ENCODE measurements around the gene AKT1. TPM values are rescaled to one million over a fixed set of nuclear protein-coding genes. Genes with fewer than 3 reads are reported as not detected.

Gene AKT1
- total and polyA plus RNA-seq, 2 of the 13 experiments (the other 11 are each of a cell fraction or from before 2014, with no cell fraction given), result 96.2 to 116 TPM

DNA sequence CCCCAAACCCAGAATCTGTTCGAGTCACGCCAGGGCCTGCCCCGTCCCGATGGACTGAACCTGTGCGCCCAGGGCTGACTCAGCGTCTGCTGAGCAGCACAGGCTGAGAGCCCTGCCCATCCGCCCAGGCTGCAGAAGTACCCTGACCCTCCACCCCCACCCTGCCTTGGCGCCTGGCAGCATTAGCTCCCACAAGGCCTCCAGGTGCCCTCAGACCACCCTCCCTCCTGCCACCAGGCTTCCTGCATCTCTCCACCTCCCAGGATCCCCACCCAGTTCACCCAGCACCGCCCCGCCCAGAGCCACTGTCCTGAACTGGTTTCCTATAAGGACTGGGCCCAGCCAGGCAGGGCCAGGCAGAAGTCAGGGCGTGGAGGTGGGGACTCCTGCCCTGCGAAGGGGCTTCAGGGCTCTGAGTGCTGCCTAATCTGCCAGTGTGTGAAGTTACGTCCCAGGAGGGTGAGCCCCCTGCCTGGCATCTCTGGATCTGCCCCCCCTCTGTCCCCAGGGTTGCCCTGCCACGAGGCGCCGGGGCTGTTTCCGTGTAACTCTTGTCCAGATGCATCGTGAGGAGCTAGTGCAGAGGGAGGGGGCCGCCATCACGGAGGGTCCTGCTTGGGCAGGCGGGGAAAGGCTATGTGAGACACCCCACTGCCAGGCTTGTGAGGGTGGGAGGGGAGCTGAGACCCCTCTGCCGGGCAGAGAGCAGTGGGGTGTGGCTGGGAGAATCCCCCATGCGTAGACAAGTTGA is 62.4 kb downstream of the AKT1 start:
- no TSS peak for BruUV-seq (replicated peaks)
- no peak overlapping the region for H2AFZ ChIP-seq (ENCODE audit: low read length)
- no peak for ATAC-seq
- intact Hi-C loops (cut with micrococcal nuclease; ENCODE audit: unreplicated experiment) (no loop called here), in situ Hi-C loops (cut with HindIII; ENCODE audit: extremely low pct_ligation_motif_present, low pct_unique_long_range_greater_than_20kb) (no loop called here)
- H3K79me2 ChIP-seq (ENCODE audit: insufficient read depth, low read length), result no peaks in the 10 kb centered on the region
- ChIA-PET CTCF (ENCODE audit: low intra/inter-chr PET ratio, low total read pairs) (no interaction called here), POLR2A (interaction anchor here (1.7 to 7.7 kb wide), 2 partner anchors 8 to 18 kb away, joined by 3 to 68 read pairs; partner anchors contain the start of gene SIVA1)
- no peaks in the 10 kb centered on the region for H4K20me1 ChIP-seq (ENCODE audit: insufficient read depth, low read length)
- H3K4me3 ChIP-seq (replicated peaks in 1 of 3; ENCODE audit: insufficient read depth in 1 of 3, low read depth in 2 of 3, low read length in 3 of 3), result no peak overlapping the region
- peaks cover 76% of the 10 kb centered on the region for H3K4me1 ChIP-seq (ENCODE audit: insufficient read depth, low read length)
- no peaks in the 10 kb centered on the region; a peak in 1 of 5 replicates for H3K36me3 ChIP-seq (replicated peaks in 1 of 2; ENCODE audit: control insufficient read depth in 1 of 2, insufficient read depth in 2 of 2, low read length in 2 of 2)
- DNase-seq (ENCODE audit: low spot score), result no peak
- no peaks in the 10 kb centered on the region for H3K27me3 ChIP-seq (ENCODE audit: control insufficient read depth in 1 of 2, insufficient read depth in 2 of 2, low read length in 2 of 2)
- FAIRE-seq, result no peak
- H3K4me2 ChIP-seq (ENCODE audit: low read depth, low read length), result no peak overlapping the region
- H3K27ac ChIP-seq (ENCODE audit: extremely low read length, insufficient read depth, low read length), result no peak overlapping the region
- no peaks in the 10 kb centered on the region for H3K9me3 ChIP-seq (ENCODE audit: low read length)
- H3K9ac ChIP-seq (ENCODE audit: insufficient read depth, low read depth, low read length), result no peak overlapping the region
- WGBS (ENCODE audit: low lambda C conversion rate), result 77% methylated on average over 13 of the region's 23 CpGs
- TF ChIP-seq ZBTB38 (CRISPR knock-in tag; IDR thresholded peaks at IDR 0.05) (peak; percentile 68; the same call in 1 of the 2 replicates), CHD4 (IDR thresholded peaks at IDR 0.05; ENCODE audit: borderline replicate concordance, low read length) (no peak), FOXJ3 (CRISPR knock-in tag; IDR thresholded peaks at IDR 0.05; ENCODE audit: borderline replicate concordance) (no peak), CBX2 (IDR thresholded peaks at IDR 0.05; ENCODE audit: low read depth, low read length) (no peak), CBX2 (CRISPR knock-in tag; IDR thresholded peaks at IDR 0.05; ENCODE audit: low read depth) (no peak), TCF12 (IDR thresholded peaks at IDR 0.05) (no peak), TCF12 (CRISPR knock-in tag; IDR thresholded peaks at IDR 0.05) (no peak), ZNF720 (CRISPR knock-in tag; IDR thresholded peaks at IDR 0.05) (no peak), MAFF (IDR thresholded peaks at IDR 0.05; ENCODE audit: low read depth, low read length) (no peak), SIN3A (IDR thresholded peaks at IDR 0.05; ENCODE audit: borderline replicate concordance, low read depth, low read length) (no peak), ZNF660 (CRISPR knock-in tag; IDR thresholded peaks at IDR 0.05; ENCODE audit: borderline replicate concordance, low read depth) (no peak), MAFK (conservative IDR thresholded peaks at IDR 0.05 in 1 of 2, IDR thresholded peaks at IDR 0.05 in 1 of 2; ENCODE audit: low read length in 2 of 2) (peak in 1 of 2 experiments; percentile 25; a peak in 1 of 4 replicates), ZBTB7A (CRISPR knock-in tag; IDR thresholded peaks at IDR 0.05) (no peak), KAT2B (IDR thresholded peaks at IDR 0.05; ENCODE audit: borderline replicate concordance, low read depth, low read length) (no peak), ZNF616 (CRISPR knock-in tag; IDR thresholded peaks at IDR 0.05; ENCODE audit: low read depth) (no peak), GPN1 (CRISPR knock-in tag; IDR thresholded peaks at IDR 0.05; ENCODE audit: borderline replicate concordance) (no peak), NFYB (CRISPR knock-in tag; IDR thresholded peaks at IDR 0.05) (no peak)
- TF ChIP-seq, protein P1, sequence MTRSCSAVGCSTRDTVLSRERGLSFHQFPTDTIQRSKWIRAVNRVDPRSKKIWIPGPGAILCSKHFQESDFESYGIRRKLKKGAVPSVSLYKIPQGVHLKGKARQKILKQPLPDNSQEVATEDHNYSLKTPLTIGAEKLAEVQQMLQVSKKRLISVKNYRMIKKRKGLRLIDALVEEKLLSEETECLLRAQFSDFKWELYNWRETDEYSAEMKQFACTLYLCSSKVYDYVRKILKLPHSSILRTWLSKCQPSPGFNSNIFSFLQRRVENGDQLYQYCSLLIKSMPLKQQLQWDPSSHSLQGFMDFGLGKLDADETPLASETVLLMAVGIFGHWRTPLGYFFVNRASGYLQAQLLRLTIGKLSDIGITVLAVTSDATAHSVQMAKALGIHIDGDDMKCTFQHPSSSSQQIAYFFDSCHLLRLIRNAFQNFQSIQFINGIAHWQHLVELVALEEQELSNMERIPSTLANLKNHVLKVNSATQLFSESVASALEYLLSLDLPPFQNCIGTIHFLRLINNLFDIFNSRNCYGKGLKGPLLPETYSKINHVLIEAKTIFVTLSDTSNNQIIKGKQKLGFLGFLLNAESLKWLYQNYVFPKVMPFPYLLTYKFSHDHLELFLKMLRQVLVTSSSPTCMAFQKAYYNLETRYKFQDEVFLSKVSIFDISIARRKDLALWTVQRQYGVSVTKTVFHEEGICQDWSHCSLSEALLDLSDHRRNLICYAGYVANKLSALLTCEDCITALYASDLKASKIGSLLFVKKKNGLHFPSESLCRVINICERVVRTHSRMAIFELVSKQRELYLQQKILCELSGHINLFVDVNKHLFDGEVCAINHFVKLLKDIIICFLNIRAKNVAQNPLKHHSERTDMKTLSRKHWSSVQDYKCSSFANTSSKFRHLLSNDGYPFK (CRISPR knock-in tag; IDR thresholded peaks at IDR 0.05; ENCODE audit: borderline replicate concordance), result no peak
- TF ChIP-seq, protein P2, sequence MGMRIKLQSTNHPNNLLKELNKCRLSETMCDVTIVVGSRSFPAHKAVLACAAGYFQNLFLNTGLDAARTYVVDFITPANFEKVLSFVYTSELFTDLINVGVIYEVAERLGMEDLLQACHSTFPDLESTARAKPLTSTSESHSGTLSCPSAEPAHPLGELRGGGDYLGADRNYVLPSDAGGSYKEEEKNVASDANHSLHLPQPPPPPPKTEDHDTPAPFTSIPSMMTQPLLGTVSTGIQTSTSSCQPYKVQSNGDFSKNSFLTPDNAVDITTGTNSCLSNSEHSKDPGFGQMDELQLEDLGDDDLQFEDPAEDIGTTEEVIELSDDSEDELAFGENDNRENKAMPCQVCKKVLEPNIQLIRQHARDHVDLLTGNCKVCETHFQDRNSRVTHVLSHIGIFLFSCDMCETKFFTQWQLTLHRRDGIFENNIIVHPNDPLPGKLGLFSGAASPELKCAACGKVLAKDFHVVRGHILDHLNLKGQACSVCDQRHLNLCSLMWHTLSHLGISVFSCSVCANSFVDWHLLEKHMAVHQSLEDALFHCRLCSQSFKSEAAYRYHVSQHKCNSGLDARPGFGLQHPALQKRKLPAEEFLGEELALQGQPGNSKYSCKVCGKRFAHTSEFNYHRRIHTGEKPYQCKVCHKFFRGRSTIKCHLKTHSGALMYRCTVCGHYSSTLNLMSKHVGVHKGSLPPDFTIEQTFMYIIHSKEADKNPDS (CRISPR knock-in tag; IDR thresholded peaks at IDR 0.05), result no peak
